ENCODE data around the gene ATRN.

Gene ATRN

GRCh38 chr20:3674995-3675900 lies 204.4 kb downstream of the ATRN start:
- no peak for TF ChIP-seq CTCF (conservative IDR thresholded peaks at IDR 0.05; ENCODE audit: low read depth, low read length)
- no peak for DNase-seq (ENCODE audit: low read depth)
- no peak overlapping the region for H3K4me3 ChIP-seq (ENCODE audit: low read length)

DNA sequence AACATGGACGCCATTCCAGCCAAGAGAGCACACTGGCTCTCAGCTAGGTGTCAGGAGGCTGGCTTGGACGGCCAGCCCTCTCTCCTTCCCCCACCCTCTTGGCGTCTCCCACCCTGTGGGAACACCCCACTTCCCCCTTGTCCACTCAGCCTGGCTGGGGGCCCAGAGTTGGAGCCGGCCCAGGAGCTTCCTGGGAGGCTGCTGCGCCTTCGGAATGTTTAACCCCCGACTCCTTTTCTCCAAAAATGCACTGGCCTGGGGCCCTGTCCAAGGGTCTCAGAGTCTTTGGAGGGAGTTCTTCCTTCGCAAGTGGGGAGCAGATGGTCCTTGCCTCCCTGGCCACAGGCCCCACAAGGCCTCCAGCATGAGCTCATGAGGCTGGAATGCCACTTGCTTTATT lies 206.9 kb downstream of the ATRN start:
- H3K4me3 ChIP-seq (ENCODE audit: low read length) = no peak overlapping the region
- no peak for TF ChIP-seq CTCF (conservative IDR thresholded peaks at IDR 0.05; ENCODE audit: low read depth, low read length)
- no peak for DNase-seq (ENCODE audit: low read depth)

DNA sequence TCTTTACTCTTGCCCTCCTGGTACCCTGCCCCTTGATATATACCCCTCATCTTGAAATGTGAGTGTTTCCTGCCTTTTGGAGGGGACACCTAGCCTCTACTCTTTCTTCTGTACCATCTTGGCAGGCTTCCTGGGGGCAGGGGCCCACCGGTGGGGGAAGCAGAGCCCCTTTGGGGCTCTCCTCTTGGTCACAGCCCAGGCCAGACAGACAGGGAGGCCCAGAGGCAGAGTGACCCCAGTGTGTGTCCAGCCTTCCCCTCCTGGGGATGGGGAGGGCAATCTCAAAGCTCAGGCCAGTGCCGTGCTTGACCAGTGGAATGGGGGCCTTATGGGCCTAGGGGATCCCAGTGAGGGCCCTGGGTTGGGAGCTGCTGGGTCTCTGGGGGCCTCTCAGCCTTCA lies 207.4 kb downstream of the ATRN start:
- TF ChIP-seq CTCF (conservative IDR thresholded peaks at IDR 0.05; ENCODE audit: low read depth, low read length) = no peak
- H3K4me3 ChIP-seq (ENCODE audit: low read length) = no peak overlapping the region
- no peak for DNase-seq (ENCODE audit: low read depth)

- DNase-seq (ENCODE audit: low read depth) = no peak
- no peak for TF ChIP-seq CTCF (conservative IDR thresholded peaks at IDR 0.05; ENCODE audit: low read depth, low read length)
- H3K4me3 ChIP-seq (ENCODE audit: low read length) = no peak overlapping the region
Observed at GRCh38 chr20:3678856-3679720, 208.3 kb downstream of the ATRN start.

- H3K4me3 ChIP-seq (ENCODE audit: low read length) = no peak overlapping the region
- no peak for TF ChIP-seq CTCF (conservative IDR thresholded peaks at IDR 0.05; ENCODE audit: low read depth, low read length)
- DNase-seq (ENCODE audit: low read depth) = no peak
Observed at GRCh38 chr20:3679749-3680700, 209.2 kb downstream of the ATRN start.

- H3K4me3 ChIP-seq (ENCODE audit: low read length) = no peak overlapping the region
- TF ChIP-seq CTCF (conservative IDR thresholded peaks at IDR 0.05; ENCODE audit: low read depth, low read length) = no peak
- no peak for DNase-seq (ENCODE audit: low read depth)
Observed at GRCh38 chr20:3680701-3681351, 210.0 kb downstream of the ATRN start.

All from retinal pigment epithelial cell (primary cell).